ENCODE measurements around the gene PLXDC1. TPM values are rescaled to one million over a fixed set of nuclear protein-coding genes. Genes with fewer than 3 reads are reported as not detected.

PLXDC1 gene
- total and polyA plus RNA-seq, 2 of the 13 experiments (the other 11 are each of a cell fraction or from before 2014, with no cell fraction given), result not detected

DNA sequence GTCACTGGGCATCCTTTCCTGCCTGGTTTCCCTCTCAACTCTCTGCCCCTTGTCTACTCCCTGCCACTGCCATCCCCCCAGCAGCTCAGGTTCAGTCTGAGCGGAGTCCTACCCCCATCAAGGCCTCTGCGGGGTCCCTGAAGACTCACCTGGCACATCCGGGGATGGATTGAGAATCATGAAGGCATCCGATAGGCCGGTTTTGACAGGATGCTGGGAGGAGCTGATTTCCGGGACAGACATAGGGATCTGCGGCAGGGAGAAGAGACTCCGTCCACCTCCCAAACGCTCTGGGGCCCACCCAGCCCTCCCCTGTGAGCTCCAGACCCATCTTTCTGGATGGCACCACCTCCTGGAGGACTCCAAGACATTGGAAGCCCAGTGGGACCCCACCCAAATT lies 45.7 kb downstream of the PLXDC1 start (continued):
- TF ChIP-seq KDM5A (IDR thresholded peaks at IDR 0.05; ENCODE audit: borderline replicate concordance, low read length), result no peak
- TF ChIP-seq ZNF329 (CRISPR knock-in tag; IDR thresholded peaks at IDR 0.05; ENCODE audit: low read depth), result no peak
- no peak for TF ChIP-seq ARHGAP35 (CRISPR knock-in tag; IDR thresholded peaks at IDR 0.05; ENCODE audit: borderline replicate concordance)
- no peak for TF ChIP-seq FOXA1 (IDR thresholded peaks at IDR 0.05)
- no peak for TF ChIP-seq FOXA1 (CRISPR knock-in tag; IDR thresholded peaks at IDR 0.05)
- TF ChIP-seq CREM (IDR thresholded peaks at IDR 0.05), result no peak
- no peak for TF ChIP-seq CREM (CRISPR knock-in tag; IDR thresholded peaks at IDR 0.05)
- TF ChIP-seq, protein P1, sequence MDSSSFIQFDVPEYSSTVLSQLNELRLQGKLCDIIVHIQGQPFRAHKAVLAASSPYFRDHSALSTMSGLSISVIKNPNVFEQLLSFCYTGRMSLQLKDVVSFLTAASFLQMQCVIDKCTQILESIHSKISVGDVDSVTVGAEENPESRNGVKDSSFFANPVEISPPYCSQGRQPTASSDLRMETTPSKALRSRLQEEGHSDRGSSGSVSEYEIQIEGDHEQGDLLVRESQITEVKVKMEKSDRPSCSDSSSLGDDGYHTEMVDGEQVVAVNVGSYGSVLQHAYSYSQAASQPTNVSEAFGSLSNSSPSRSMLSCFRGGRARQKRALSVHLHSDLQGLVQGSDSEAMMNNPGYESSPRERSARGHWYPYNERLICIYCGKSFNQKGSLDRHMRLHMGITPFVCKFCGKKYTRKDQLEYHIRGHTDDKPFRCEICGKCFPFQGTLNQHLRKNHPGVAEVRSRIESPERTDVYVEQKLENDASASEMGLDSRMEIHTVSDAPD (CRISPR knock-in tag; IDR thresholded peaks at IDR 0.05), result no peak
- no peak for TF ChIP-seq KLF11 (CRISPR knock-in tag; IDR thresholded peaks at IDR 0.05)

DNA sequence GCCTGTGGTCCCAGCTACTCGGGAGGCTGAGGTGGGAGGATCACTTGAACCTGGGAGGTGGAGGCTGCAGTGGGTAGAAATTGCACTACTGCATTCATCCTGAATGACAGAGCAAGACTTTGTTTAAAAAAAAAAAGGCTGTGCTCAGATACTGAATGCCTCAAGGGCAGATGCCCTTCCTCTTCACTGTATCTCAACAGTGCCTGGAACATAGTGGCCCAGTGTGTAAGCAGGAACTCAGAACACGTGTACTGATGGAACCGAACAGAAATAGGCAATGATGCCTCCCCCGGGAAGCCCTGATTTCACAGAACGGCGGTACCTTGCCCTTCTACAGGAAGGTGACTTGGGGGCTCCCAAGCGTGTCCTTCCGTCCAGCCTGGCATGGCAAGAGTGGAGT lies 46.8 kb downstream of the PLXDC1 start:
- H3K4me1 ChIP-seq (ENCODE audit: insufficient read depth, low read length), result peaks cover 18% of the 10 kb centered on the region
- BruUV-seq (replicated peaks), result no TSS peak
- intact Hi-C loops (cut with micrococcal nuclease; ENCODE audit: unreplicated experiment), result no loop called here
- CTCF ChIA-PET (ENCODE audit: low intra/inter-chr PET ratio, low total read pairs), result no interaction called here
- DNase-seq (ENCODE audit: low spot score) (no peak), FAIRE-seq (no peak), ATAC-seq (no peak)
- no peaks in the 10 kb centered on the region for H3K36me3 ChIP-seq (replicated peaks in 1 of 2; ENCODE audit: control insufficient read depth in 1 of 2, insufficient read depth in 2 of 2, low read length in 2 of 2)
- no peak overlapping the region for H2AFZ ChIP-seq (ENCODE audit: low read length)
- no peaks in the 10 kb centered on the region; the same call in 1 of the 2 replicates for H4K20me1 ChIP-seq (ENCODE audit: insufficient read depth, low read length)
- POLR2A ChIA-PET, result no interaction called here
- 52% methylated on average over 8 of the region's 8 CpGs for WGBS (ENCODE audit: low lambda C conversion rate)
- H3K27ac ChIP-seq (ENCODE audit: extremely low read length, insufficient read depth, low read length), result no peak overlapping the region
- no peaks in the 10 kb centered on the region for H3K79me2 ChIP-seq (ENCODE audit: insufficient read depth, low read length)
- no peak overlapping the region for H3K9ac ChIP-seq (ENCODE audit: insufficient read depth, low read depth, low read length)
- H3K4me3 ChIP-seq (replicated peaks in 1 of 3; ENCODE audit: insufficient read depth in 1 of 3, low read depth in 2 of 3, low read length in 3 of 3), result no peak overlapping the region
- peaks cover 0 to 61% of the 10 kb centered on the region in 2 experiments; a peak in 4 of 5 replicates for H3K27me3 ChIP-seq (ENCODE audit: control insufficient read depth in 1 of 2, insufficient read depth in 2 of 2, low read length in 2 of 2)
- TF ChIP-seq, protein P2, sequence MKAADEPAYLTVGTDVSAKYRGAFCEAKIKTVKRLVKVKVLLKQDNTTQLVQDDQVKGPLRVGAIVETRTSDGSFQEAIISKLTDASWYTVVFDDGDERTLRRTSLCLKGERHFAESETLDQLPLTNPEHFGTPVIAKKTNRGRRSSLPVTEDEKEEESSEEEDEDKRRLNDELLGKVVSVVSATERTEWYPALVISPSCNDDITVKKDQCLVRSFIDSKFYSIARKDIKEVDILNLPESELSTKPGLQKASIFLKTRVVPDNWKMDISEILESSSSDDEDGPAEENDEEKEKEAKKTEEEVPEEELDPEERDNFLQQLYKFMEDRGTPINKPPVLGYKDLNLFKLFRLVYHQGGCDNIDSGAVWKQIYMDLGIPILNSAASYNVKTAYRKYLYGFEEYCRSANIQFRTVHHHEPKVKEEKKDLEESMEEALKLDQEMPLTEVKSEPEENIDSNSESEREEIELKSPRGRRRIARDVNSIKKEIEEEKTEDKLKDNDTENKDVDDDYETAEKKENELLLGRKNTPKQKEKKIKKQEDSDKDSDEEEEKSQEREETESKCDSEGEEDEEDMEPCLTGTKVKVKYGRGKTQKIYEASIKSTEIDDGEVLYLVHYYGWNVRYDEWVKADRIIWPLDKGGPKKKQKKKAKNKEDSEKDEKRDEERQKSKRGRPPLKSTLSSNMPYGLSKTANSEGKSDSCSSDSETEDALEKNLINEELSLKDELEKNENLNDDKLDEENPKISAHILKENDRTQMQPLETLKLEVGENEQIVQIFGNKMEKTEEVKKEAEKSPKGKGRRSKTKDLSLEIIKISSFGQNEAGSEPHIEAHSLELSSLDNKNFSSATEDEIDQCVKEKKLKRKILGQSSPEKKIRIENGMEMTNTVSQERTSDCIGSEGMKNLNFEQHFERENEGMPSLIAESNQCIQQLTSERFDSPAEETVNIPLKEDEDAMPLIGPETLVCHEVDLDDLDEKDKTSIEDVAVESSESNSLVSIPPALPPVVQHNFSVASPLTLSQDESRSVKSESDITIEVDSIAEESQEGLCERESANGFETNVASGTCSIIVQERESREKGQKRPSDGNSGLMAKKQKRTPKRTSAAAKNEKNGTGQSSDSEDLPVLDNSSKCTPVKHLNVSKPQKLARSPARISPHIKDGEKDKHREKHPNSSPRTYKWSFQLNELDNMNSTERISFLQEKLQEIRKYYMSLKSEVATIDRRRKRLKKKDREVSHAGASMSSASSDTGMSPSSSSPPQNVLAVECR (CRISPR knock-in tag; IDR thresholded peaks at IDR 0.05; ENCODE audit: borderline replicate concordance), result no peak
- TF ChIP-seq, protein P3, sequence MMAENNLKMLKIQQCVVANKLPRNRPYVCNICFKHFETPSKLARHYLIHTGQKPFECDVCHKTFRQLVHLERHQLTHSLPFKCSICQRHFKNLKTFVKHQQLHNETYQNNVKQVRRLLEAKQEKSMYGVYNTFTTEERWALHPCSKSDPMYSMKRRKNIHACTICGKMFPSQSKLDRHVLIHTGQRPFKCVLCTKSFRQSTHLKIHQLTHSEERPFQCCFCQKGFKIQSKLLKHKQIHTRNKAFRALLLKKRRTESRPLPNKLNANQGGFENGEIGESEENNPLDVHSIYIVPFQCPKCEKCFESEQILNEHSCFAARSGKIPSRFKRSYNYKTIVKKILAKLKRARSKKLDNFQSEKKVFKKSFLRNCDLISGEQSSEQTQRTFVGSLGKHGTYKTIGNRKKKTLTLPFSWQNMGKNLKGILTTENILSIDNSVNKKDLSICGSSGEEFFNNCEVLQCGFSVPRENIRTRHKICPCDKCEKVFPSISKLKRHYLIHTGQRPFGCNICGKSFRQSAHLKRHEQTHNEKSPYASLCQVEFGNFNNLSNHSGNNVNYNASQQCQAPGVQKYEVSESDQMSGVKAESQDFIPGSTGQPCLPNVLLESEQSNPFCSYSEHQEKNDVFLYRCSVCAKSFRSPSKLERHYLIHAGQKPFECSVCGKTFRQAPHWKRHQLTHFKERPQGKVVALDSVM (CRISPR knock-in tag; IDR thresholded peaks at IDR 0.05), result peak; percentile 58; the same call in 1 of the 2 replicates
- no peak overlapping the region for H3K4me2 ChIP-seq (ENCODE audit: low read depth, low read length)
- no peaks in the 10 kb centered on the region for H3K9me3 ChIP-seq (ENCODE audit: low read length)
- in situ Hi-C loops (cut with HindIII; ENCODE audit: extremely low pct_ligation_motif_present, low pct_unique_long_range_greater_than_20kb), result no loop called here
